ENCODE results near the gene FAM131A.
A peak's percentile ranks its signal among the peaks of the same experiment; 100 is the strongest.

Gene FAM131A

GRCh38 chr3:184358921-184359350, 21.5 kb downstream of the FAM131A start:
- no peak for DNase-seq

- no peak for DNase-seq
Observed at GRCh38 chr3:184359610-184360009, 22.2 kb downstream of the FAM131A start.

GRCh38 chr3:184360070-184360928, 22.9 kb downstream of the FAM131A start:
- DNase-seq: no peak

- no peak for DNase-seq
Observed at GRCh38 chr3:184360929-184361531, 23.6 kb downstream of the FAM131A start.

GRCh38 chr3:184361532-184361931, 24.1 kb downstream of the FAM131A start, which contains the start of the genes CLCN2 and POLR2H:
Gene CLCN2, minus strand, starts transcription at chr3:184361605. Its CDS starts 126 bp downstream, at chr3:184361479.
Gene POLR2H, plus strand, starts transcription at chr3:184361710. Its CDS starts 1,783 bp downstream, at chr3:184363493.
- peak; percentile 34 to 81 for DNase-seq

- DNase-seq: peak in 1 of 2 experiments; percentile 65
Observed at GRCh38 chr3:184361932-184362667, 24.7 kb downstream of the FAM131A start.

- DNase-seq: peak; percentile 98
Observed at GRCh38 chr3:184362668-184363546, 25.5 kb downstream of the FAM131A start.

- DNase-seq: no peak
Observed at GRCh38 chr3:184366619-184367289, 29.4 kb downstream of the FAM131A start.

GRCh38 chr3:184368116-184368515, 30.7 kb downstream of the FAM131A start:
- no peak for DNase-seq

GRCh38 chr3:184368586-184369183, 31.3 kb downstream of the FAM131A start:
- no peak for DNase-seq

- DNase-seq: peak; percentile 76 to 88
Observed at GRCh38 chr3:184371570-184372018, 34.2 kb downstream of the FAM131A start.

GRCh38 chr3:184372296-184372821, 35.0 kb downstream of the FAM131A start:
- DNase-seq: no peak

GRCh38 chr3:184372911-184373310, 35.5 kb downstream of the FAM131A start:
- no peak for DNase-seq

GRCh38 chr3:184373422-184373821, 36.0 kb downstream of the FAM131A start:
- no peak for DNase-seq

- DNase-seq: no peak
Observed at GRCh38 chr3:184375747-184376461, 38.5 kb downstream of the FAM131A start.

GRCh38 chr3:184377374-184377773, 40.0 kb downstream of the FAM131A start:
- DNase-seq: no peak

- DNase-seq: no peak
Observed at GRCh38 chr3:184377882-184378445, 40.6 kb downstream of the FAM131A start, which contains the start of gene THPO. Gene THPO, minus strand, starts transcription at chr3:184378207. Its CDS starts 1,948 bp downstream, at chr3:184376259.

- DNase-seq: no peak
Observed at GRCh38 chr3:184378651-184379357, 41.4 kb downstream of the FAM131A start.
